ENCODE data around the gene PDE4A.

DNA sequence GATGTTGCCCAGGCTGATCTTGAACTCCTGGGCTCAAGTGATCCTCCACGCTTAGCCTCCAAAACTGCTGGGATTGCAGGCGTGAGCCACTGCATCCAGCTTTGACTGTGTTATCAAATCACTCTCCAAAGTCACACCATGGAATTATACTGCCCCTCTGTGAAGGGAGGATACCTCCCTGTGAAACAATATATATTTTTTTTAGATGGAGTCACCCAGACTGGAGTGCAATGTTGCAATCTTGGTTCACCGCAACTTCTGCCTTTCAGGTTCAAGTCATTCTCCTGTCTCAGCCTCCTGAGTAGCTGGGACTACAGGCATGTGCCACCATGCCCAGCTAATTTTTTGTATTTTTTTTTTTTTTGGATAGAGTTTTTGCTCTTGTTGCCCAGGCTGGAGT lies 47.6 kb upstream of the PDE4A start:
- no peak for TF ChIP-seq ZNF217 (IDR thresholded peaks at IDR 0.05)
- TF ChIP-seq, protein P1, sequence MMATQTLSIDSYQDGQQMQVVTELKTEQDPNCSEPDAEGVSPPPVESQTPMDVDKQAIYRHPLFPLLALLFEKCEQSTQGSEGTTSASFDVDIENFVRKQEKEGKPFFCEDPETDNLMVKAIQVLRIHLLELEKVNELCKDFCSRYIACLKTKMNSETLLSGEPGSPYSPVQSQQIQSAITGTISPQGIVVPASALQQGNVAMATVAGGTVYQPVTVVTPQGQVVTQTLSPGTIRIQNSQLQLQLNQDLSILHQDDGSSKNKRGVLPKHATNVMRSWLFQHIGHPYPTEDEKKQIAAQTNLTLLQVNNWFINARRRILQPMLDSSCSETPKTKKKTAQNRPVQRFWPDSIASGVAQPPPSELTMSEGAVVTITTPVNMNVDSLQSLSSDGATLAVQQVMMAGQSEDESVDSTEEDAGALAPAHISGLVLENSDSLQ (IDR thresholded peaks at IDR 0.05): no peak

Measured in GM12878 (cell line).